ENCODE measurements around the gene ADAMTS7. TPM values are rescaled to one million over a fixed set of nuclear protein-coding genes. Genes with fewer than 3 reads are reported as not detected.
"Not testable (repeated sequence)": the region's sequence is repeated elsewhere in the genome, so short reads cannot be mapped to it uniquely, and the experiment has no call there.

Gene ADAMTS7
- total RNA-seq, 1 donor from 2014 or later, result 19.2 TPM

DNA sequence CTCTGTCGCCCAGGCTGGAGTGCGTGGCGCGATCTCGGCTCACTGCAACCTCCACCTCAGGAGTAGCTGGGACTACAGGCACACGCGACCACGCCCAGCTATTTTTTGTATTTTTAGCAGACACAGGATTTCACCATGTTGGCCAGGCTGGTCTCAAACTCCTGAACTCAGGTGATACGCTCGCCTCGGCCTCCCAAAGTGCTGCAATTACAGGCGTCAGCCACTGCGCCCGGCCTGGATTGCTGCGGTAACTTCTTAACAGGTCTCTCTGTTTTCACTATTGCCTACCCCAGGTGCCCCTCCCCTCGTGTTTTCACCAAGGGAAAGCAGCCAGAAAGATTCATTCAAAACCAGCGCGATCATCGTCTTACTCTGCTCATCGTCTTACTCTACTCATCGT is 10.5 kb downstream of the ADAMTS7 start:
- peaks cover 15% of the 10 kb centered on the region for H3K4me1 ChIP-seq
- Mint-ChIP-seq H3K27me3 (ENCODE audit: insufficient read depth, low read depth) (no peaks in the 10 kb centered on the region), H3K36me3 (peaks cover 8% of the 10 kb centered on the region), H3K4me3 (no peak overlapping the region), H3K9me3 (no peaks in the 10 kb centered on the region), H3K27ac (no peak overlapping the region), H3K4me1 (peaks cover 22% of the 10 kb centered on the region)
- H3K9ac ChIP-seq, result no peak overlapping the region
- TF ChIP-seq EZH2 (IDR thresholded peaks at IDR 0.05) (no peak), EZH2phosphoT487 (IDR thresholded peaks at IDR 0.05) (no peak)
- TF ChIP-seq, protein P1, sequence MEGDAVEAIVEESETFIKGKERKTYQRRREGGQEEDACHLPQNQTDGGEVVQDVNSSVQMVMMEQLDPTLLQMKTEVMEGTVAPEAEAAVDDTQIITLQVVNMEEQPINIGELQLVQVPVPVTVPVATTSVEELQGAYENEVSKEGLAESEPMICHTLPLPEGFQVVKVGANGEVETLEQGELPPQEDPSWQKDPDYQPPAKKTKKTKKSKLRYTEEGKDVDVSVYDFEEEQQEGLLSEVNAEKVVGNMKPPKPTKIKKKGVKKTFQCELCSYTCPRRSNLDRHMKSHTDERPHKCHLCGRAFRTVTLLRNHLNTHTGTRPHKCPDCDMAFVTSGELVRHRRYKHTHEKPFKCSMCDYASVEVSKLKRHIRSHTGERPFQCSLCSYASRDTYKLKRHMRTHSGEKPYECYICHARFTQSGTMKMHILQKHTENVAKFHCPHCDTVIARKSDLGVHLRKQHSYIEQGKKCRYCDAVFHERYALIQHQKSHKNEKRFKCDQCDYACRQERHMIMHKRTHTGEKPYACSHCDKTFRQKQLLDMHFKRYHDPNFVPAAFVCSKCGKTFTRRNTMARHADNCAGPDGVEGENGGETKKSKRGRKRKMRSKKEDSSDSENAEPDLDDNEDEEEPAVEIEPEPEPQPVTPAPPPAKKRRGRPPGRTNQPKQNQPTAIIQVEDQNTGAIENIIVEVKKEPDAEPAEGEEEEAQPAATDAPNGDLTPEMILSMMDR (IDR thresholded peaks at IDR 0.05), result no peak
- no peaks in the 10 kb centered on the region for H3K36me3 ChIP-seq
- H3K4me2 ChIP-seq, result no peak overlapping the region
- no peak overlapping the region for H3K27ac ChIP-seq
- H3F3A ChIP-seq (ENCODE audit: low read depth), result peaks cover 15% of the 10 kb centered on the region
- no peaks in the 10 kb centered on the region for H3K27me3 ChIP-seq
- H2AFZ ChIP-seq (replicated peaks), result no peak overlapping the region
- H3K4me3 ChIP-seq, result no peak overlapping the region
- peaks cover 12% of the 10 kb centered on the region for H3K79me2 ChIP-seq (ENCODE audit: low read depth)
- peaks cover 53% of the 10 kb centered on the region for H4K20me1 ChIP-seq (ENCODE audit: low read depth)
- DNase-seq (ENCODE audit: low spot score), result no peak
- no peaks in the 10 kb centered on the region for H3K9me3 ChIP-seq (ENCODE audit: low read depth)

DNA sequence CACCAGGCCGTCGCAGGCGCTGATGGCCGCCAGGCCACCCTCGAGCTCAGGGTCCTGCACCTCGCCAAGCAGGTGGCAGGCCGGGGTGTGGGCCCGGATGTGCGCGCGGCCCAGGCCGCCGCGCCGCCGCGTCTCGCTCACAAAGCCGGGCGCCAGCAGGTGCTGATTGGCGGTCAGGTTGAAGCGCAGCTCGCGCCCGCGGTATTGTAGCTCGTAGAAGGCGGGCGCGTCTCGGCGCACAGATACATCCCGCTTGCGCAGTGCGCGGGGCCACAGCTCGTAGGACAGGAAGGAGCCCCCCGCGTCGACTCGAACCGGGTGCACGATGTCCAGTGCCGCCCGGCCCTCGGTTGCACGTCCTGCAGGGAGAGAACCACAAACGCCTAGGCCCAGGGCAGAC is 11.1 kb downstream of the ADAMTS7 start:
- peaks cover 15% of the 10 kb centered on the region for H3F3A ChIP-seq (ENCODE audit: low read depth)
- H3K79me2 ChIP-seq (ENCODE audit: low read depth), result peaks cover 12% of the 10 kb centered on the region
- H3K27ac ChIP-seq, result no peak overlapping the region
- no peaks in the 10 kb centered on the region for H3K27me3 ChIP-seq
- H3K27me3 Mint-ChIP-seq (ENCODE audit: insufficient read depth, low read depth), result no peaks in the 10 kb centered on the region
- H3K36me3 ChIP-seq, result no peaks in the 10 kb centered on the region
- peaks cover 49% of the 10 kb centered on the region for H4K20me1 ChIP-seq (ENCODE audit: low read depth)
- no peak overlapping the region for H3K4me3 Mint-ChIP-seq
- H3K4me2 ChIP-seq, result no peak overlapping the region
- H2AFZ ChIP-seq (replicated peaks), result no peak overlapping the region
- H3K9me3 ChIP-seq (ENCODE audit: low read depth), result no peaks in the 10 kb centered on the region
- H3K4me1 Mint-ChIP-seq, result peaks cover 17% of the 10 kb centered on the region
- H3K9ac ChIP-seq, result no peak overlapping the region
- TF ChIP-seq EZH2phosphoT487 (IDR thresholded peaks at IDR 0.05), result no peak
- TF ChIP-seq, protein P1 (IDR thresholded peaks at IDR 0.05), result no peak
- TF ChIP-seq EZH2 (IDR thresholded peaks at IDR 0.05), result no peak
- H3K4me1 ChIP-seq, result peaks cover 14% of the 10 kb centered on the region
- H3K36me3 Mint-ChIP-seq, result peaks cover 8% of the 10 kb centered on the region
- no peak overlapping the region for H3K4me3 ChIP-seq
- no peak overlapping the region for H3K27ac Mint-ChIP-seq
- no peak for DNase-seq (ENCODE audit: low spot score)
- H3K9me3 Mint-ChIP-seq, result no peaks in the 10 kb centered on the region

DNA sequence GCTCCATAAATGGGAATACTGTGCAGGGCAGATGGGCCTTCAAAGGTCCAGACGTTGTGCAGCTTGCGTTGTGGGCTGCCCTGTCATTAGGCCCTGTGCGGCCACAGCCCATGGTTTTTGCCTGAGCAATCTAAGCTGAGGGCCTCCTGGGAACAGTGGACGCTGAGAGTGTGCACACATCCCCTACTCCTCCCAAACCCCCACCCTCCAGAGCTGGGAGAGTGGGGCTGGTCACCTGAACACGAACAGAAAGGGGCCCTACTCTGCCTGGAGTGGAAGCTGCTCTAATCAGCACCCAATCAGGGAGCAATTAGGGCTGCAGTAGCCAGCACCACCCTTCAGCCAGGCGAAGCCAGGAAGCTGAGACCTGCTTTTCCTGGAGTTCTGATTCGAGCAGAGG is 12.2 kb downstream of the ADAMTS7 start:
- peaks cover 40% of the 10 kb centered on the region for H4K20me1 ChIP-seq (ENCODE audit: low read depth)
- not testable (repeated sequence) for H3K79me2 ChIP-seq (ENCODE audit: low read depth); H3K4me3 Mint-ChIP-seq; H3K27me3 ChIP-seq; H3K4me1 Mint-ChIP-seq; DNase-seq (ENCODE audit: low spot score); H3K4me2 ChIP-seq; H3K4me3 ChIP-seq; H3K27me3 Mint-ChIP-seq (ENCODE audit: insufficient read depth, low read depth); H3K9me3 ChIP-seq (ENCODE audit: low read depth); H2AFZ ChIP-seq (replicated peaks); H3K9ac ChIP-seq; H3K27ac Mint-ChIP-seq; H3K36me3 ChIP-seq; H3K36me3 Mint-ChIP-seq; H3K27ac ChIP-seq; H3F3A ChIP-seq (ENCODE audit: low read depth); H3K9me3 Mint-ChIP-seq; H3K4me1 ChIP-seq

DNA sequence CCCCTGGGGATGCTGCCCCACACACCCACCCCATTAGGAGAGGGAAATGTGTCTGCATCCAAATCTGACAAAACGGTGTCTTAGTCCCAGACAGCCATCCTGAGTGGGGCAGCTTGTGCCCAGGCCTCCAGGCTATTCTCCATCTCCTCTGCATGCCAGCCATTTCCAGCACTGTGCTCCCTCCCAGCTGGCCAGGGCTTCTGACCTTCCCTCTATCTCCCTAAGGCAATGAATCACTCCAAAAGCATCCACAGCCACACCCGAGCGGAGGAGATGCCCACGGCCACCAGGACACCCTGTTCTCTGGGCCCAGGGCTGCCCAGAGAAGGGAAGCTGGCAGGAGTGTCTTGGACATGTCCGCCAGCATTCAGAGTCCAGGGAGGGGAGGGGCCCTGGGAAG is 12.9 kb downstream of the ADAMTS7 start:
- H3K9me3 Mint-ChIP-seq; H3K4me1 Mint-ChIP-seq; H3K4me3 ChIP-seq; H2AFZ ChIP-seq (replicated peaks); H3K4me3 Mint-ChIP-seq; H3K79me2 ChIP-seq (ENCODE audit: low read depth); DNase-seq (ENCODE audit: low spot score); H3K27me3 Mint-ChIP-seq (ENCODE audit: insufficient read depth, low read depth); H3K36me3 Mint-ChIP-seq; H3K27ac ChIP-seq; H3K27me3 ChIP-seq; H3K9ac ChIP-seq; H3K9me3 ChIP-seq (ENCODE audit: low read depth); H3K27ac Mint-ChIP-seq; H3K36me3 ChIP-seq; H3K4me2 ChIP-seq; H3F3A ChIP-seq (ENCODE audit: low read depth); H3K4me1 ChIP-seq: not testable (repeated sequence)
- H4K20me1 ChIP-seq (ENCODE audit: low read depth), result peaks cover 33% of the 10 kb centered on the region
